NOMO-1 treated with dmso at 0.1 percent for 144 hours (cell line): ENCODE results near the gene DPCD.
A peak's percentile ranks its signal among the peaks of the same experiment; 100 is the strongest.

ENCODE experiments used
- DNase-seq: peaks from one replicate; lab custom pipeline; 2025; ENCODE audit not compliant: unreplicated experiment; lab: John Stamatoyannopoulos, UW

The DPCD gene

DNA sequence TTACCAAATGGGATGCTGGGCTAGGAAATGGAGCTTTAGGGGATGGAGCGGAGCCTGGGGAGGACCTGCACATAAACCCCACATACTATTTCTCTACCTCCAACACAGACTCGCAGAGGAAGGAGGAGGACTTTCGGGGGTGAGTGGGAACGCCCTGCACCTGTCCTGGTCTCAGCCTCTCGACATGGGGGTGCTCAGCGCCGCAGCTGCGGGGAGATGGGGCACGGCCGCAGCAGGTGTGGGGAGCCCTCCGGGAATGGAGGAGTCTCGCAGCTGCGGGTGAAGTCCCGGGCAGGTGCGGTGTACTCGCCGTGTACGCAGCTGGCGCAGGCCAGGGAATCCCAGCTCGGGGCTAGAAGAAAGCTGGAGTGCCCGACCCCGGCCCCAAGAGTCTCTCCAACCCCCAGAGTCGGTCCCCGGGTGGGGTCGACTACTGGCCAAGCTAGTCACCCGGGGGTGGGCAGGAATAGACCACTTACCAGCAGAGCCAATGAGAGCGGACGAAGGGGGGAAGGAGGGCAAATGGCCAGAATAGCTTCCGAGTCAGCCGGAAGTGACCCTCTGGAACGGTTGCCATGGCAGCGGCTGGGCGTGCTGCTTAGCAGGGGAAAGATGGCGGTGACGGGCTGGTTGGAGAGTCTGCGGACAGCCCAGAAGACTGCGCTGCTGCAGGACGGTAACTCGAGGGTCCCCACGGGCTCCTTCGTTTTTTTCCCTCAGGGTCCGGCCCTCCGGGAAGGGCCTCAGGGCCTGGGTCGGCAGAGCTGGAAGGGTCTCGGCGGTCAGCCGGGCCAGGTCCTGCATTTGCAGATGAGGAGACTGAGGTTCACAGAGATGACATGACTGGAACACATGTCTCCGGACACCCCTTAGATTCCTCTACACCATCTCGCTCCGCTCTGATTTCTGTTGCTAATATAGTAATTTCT, at the start of gene DPCD, which contains the start of gene POLL:
Gene DPCD (plus strand): TSS at position 597 of the 929 bp plus-strand sequence. CDS start 16 bp downstream, at position 613.
Gene POLL (minus strand): TSS at position 533 of the 929 bp plus-strand sequence. CDS start 897 bp downstream, outside the sequence.
- peak; percentile 90 for DNase-seq

DNA sequence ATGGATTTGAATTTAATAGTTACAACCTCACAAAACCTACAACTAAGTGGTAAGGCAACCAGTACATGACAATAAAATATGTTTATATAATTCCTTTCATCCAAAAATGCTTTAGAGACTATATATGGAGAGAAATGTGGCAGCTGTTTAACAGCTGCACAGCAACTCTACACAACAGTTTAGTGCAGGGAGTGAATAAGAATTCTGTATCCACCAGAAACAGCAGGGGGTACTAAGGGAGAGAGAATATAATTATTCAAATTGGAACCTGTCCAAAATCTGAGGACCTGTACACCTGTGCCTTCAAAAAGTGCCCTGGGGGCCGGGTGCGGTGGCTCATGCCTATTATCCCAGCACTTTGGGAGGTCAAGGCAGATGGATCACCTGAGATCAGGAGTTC, 49.7 kb upstream of the DPCD start:
- no peak for DNase-seq

DNA sequence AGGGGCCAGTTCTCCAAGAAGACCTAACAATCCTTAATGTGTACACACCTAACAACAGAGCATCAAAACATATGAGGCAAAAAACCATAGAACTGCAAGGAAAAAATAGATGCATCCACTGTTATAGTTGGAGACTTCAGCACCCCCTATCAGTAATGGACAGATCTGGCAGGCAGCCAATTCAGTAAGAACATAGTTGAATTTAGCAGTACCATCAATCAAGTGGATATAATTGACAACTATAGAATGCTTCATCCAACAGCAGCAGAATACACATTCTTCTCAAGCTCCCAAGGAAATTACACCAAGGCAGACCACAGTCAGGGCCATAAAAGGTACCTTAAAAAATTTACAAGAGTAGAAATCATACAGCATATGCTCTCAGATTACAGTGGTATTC, 42.2 kb upstream of the DPCD start:
- DNase-seq = no peak

DNA sequence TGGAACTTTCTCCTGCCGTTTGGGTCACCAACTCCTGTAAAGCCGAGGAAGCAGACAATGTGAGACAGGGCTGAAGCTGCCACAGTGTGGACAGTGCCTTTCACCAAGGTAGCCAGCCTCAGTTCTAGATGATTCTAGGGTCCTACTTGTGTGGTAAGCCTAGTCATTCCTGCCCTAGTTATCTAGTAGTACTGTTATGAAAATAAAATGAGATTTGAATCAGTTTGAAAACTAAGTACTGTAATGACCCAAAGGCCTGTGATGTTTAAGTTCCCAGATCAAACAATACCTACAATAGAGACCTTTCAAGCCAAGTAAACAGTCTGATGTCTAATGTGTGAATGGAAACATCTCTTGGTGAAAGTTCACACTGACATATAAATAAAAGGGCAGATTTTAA, 37.2 kb upstream of the DPCD start:
- no peak for DNase-seq

DNA sequence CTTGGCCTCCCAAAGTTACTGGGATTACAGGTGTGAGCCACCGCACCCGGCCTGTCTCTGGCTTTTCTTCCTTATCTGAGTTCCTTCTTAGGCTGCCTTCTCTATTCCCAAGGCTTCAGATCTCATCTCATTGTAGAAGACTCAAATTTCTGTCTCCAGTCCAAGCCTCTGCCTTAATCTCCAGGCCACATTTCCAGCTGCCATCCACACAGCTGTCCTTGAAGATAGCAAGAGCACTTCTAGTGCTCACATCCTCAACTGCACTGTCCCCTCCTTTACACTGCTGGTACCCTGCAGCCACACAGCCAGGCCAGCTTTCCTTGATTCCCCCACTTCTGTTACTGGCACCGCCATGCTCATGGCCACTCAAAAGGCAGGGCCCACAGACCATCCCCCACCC, 35.7 kb upstream of the DPCD start:
- DNase-seq = no peak

DNA sequence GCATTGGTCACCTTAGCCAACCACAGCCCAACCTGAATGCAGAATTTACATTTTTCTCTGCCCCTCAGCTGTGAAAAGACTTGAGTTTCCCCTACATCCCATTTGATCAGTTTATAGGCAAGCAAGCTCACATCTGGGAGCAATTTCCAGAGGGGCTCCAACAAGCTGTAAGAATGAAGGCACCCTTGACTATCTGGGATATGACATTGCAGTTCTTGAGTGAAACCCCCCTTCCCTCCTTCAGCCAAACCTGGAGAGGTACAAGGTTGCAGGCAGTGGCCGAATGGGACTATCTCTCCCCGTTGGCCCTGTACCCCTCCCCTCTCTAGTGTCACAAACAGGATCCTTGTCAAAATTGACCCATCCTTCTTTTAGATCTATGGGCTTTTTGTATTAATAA, 30.6 kb upstream of the DPCD start:
- DNase-seq = no peak

DNA sequence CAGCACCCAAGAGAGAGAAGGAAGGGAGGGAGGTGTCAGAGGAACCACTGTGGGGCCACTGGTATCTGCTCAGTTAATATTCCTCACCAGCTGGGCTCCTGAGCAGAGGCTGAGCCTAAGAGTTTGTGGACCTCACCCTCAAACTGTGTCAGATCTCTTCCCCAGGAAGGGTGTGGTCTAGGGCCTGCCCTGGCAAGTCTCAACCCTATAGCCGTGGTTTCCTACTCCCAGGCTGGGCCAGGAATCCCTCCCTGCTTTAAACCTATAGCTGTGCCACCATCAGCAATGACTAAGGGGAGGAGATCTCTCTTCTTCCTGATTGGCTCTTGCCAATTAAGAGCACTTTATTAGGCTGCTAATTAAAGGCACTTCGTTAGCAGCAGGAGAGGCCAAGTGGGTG, 29.9 kb upstream of the DPCD start:
- peak; percentile 63 for DNase-seq

DNA sequence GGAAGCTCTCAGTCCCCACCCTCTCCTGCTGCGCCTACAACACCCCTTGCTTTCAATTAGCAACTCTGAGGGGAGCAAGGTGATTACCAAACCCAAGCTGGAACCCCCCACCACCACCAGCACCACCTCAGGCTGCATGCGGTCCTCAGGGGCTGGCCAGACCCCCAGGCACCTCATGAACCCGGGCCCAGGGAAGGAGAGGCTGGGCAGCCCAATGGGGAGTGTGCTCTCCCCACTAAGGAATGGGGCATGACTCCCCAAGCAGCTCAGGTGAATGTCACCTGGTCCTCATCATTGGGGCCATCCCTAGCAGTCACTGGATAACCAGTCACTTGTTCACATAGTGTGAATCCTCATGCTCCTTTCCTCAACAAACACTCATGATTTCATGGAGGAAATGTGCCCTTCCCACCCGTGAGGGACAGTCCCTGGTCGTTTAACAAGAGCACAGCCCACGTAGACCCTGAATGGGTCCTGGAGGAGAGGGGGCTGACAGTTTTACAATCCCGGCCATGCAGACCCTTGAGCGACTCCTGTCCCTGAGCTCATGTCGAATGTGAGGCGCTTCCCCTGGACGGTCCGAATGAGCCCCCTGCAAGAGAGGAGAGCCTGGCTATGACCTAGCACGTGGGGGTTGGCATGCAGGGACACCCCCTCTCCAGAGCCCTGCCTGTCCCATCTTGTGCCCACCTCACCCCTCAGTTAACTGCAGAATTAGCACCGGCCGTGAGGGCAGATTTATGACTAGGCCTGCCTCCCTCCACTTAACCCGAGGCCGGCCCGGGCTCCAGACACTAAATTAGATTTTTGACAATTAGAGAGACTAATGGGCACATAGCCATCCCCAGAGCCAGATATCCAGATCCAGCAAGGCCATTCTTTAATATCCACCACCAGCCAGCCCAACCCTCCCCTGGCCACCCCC, 29.2 kb upstream of the DPCD start:
- no peak for DNase-seq

DNA sequence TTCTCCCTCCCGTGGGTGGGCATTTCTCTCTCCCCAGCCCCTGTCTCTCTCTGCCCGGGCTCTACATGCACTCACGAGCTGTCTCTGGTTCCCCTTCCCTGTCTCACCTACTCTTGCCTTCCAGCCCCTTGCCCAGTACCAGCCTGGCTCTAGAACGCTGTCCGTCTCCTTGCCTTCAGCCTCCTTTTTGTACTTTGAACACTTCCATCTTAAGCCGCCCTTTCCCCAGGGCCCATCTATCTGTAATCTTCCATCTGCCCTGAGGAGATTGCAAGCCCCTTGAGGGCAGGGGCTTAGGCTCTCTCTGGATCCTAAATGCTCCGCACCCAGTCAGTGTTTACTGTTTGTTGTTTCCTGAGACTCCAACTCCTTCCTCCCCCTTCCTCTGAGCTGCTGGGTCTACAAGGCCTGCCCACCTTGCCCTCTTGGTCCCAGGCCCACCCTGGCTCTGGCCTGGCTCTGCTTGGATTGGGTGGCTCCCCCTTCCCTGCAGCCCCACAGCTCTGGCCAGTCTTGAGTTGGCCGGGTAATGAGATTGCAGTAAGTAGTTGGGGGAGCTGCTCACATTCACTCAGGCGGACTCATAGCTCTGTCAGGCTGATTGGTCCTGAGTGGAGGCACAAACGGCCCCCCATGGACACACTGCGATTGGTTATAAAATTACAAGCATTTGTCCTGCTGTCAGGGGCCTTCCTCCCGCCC, 28.4 kb upstream of the DPCD start:
- no peak for DNase-seq

DNA sequence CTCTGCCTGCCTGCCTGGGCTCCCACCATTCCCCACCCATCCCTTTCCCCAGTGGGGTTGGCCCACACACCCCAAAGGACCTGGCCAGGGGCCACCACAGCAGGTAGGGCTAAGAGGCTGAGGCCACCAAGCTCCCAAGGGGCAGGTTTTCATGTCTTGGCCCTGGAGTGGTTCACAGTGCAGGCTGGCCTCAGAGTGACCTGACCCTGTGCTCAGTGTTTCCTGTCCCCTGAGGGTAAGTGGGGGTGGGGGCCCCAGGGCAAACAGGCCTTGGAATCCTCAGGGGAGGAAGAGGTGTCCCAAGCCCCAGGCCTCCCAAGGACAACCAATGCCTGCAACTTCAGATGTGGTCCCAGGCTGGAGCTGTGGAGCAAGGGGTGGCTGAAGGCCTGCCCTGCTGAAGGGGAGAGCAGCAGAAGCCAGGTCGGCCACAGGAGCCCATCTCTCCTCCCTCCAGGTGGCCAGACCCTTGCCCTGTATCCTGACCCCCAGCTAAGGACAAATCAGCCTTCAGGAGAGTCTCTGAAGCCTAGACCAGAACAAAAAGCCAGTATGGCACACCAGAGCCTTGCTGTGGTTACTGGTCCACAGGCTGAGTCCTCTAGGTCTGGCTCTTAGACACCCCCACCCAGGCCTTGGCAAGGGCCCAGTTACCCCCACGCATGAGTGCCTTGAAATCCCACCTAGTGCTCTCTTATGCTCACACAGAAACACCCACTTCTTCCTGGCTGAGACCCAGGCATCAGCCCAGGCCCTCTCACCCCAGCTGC, 27.6 kb upstream of the DPCD start:
- DNase-seq = no peak

DNA sequence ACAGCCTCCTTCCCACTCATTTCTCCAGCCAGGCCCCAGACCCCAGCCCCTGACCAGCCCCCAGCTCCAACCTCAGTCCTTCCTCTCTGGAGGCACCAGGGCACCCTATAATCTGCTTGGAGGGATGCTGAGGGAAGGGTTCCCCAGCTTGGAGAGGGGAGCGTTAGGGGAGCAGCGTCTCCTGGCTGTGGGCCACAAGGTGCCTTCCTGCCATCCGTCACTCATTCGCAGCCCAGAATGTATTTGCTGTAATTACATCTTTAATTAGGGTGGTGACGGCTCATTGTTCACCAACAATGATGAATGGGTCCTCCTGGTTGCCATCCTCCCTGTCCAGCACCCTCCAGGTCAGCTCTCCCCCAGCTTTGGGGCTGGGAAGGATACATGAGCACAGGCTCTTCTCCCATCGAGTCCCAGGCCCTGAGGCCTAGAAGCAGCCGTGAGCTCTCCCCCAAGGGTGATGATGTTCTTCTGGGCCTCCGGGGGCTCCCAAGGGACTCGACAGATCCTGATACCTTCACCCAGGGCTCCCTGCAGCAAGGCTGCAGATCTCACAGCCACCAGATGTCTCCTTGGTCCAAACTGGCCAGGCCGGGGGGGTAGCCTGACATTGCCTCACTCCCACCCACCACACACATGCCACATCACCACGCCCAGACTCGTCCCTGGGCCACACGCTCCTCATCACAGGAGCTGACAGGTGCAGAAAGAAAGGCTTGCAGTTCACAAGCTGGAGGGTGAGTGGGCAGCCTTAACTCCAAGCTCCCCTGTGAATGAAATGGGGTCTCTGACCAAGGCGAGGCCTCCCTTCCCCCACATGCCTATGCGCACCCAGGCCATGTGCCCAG, 26.8 kb upstream of the DPCD start:
- DNase-seq = no peak

DNA sequence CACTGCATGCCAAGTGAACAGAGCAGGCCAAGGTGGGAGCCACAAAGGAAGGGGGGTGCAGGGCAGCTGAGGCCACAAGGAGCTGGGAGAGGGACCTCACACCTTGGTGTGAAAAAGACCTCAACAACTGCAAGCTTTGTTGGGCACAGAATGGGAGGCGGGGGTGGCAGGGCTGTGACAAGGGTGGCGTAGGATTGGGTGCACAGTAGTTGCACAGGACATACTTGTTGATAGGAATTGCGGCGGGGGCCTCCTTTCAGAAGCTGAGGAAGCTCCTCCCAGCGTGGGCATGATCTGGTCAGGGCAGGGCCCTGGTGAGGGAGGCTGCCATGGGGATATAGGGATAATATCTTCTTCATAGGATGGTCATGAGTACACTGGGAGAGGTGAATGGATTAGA, 25.9 kb upstream of the DPCD start:
- DNase-seq = no peak

DNA sequence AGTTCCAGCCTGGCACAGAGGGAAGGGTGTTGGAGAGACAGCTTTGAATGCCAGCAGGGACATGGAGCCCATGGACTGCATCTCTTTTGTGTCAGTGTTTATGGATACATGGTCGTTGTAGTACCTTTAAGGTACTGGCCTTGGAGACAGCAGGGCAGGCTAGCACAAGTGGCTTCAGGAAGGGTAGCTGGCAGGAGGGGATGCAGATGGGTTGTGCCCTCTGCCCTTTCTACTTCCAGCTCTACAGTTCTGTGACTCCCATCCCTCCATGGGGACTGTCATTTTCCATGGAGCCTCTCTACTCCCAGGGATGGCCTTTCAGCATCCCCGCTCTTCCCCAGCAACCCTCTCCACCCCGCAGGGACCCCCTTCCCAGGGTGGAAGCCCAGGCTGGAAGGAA, 25.1 kb upstream of the DPCD start:
- DNase-seq = no peak

DNA sequence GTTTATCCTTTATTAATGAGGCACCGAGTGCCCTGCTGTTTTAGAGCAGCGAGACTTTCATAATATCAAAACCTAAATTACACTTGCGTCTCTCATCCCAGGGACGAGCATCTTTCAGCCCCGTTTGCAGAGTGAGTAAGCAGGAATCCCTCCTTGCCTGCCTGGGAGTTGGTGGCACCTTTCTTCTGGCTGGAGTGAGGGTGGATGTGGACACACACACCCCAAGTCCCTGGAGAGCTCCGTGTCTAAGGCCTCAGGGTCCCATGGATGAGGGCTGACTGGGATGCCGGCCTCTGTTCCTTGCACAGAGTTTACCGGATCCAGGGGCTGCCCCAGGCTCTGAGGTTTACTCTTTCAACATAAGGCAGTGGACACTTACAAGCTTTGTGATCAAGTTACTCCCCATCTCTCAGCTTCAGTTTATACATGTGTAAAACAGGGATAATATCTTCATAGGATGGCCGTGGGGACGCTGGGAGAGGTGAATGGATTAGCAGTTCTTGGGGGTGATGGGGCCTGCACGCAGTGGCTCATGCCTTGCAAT, 24.6 kb upstream of the DPCD start:
- DNase-seq = no peak

DNA sequence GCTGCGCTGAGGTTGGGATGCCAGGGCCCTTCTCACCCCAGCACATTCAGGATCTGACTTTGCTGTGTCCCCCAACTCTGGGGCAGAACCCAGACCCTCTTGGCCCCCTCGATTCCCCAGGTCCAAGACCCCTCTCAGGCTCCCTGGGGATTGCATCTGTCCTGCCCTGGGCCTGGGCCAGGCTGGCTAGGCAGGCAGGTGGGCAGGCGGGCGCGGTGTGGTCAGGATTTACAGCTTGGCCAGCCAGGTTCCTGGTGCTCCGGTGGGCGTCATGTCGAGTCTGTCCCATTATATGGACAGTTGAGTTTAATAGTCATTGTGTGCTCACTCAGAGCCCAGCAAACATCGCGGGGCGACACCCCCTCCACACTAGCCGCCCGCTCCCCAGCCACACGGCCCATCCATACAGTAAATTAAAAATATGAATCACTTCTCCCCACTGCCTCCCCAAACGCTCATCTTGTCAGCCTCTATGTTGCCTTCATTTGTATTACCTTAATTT, 23.6 kb upstream of the DPCD start:
- no peak for DNase-seq

DNA sequence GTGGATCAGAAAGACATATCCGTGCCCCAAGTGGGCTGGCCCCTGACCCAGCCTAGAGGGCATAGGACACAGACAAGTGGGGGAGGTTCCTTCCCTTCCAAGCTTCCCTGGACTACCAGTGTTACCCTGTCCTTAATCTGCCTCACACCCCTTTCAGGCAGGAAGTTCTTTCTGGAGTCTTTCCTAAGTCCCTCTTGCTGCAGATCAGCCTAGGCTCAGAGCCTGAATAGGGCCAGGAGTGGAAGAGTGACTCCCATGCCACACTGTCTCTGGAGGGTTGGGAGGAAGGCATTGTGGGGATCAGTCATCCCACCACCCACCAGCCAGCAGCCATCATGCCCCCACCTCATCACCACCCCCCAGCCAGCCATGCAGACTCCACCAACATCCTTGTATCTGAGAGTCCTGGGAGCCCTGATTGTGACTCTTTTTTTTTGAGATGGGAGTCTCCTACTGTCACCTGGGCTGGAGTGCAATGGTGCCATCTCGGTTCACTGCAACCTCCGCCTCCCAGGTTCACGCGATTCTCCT, 22.7 kb upstream of the DPCD start:
- no peak for DNase-seq

DNA sequence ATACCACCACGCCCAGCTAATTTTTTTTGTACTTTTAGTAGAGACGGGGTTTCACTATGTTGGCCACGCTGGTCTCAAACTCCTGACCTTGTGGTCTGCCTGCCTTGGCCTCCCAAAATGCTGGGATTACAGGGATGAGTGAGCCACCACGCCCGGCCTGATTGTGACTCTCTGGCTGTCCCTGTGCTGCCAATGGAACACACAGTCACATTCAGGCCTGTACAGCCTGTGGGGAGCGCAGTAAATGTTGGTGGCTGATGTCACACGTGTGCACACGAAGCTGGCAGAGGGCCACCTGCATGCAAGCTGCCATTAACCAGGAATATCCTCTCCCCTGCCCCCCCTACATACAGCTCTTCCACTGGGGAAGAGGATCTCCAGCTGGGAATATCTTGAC, 22.2 kb upstream of the DPCD start:
- DNase-seq = no peak

DNA sequence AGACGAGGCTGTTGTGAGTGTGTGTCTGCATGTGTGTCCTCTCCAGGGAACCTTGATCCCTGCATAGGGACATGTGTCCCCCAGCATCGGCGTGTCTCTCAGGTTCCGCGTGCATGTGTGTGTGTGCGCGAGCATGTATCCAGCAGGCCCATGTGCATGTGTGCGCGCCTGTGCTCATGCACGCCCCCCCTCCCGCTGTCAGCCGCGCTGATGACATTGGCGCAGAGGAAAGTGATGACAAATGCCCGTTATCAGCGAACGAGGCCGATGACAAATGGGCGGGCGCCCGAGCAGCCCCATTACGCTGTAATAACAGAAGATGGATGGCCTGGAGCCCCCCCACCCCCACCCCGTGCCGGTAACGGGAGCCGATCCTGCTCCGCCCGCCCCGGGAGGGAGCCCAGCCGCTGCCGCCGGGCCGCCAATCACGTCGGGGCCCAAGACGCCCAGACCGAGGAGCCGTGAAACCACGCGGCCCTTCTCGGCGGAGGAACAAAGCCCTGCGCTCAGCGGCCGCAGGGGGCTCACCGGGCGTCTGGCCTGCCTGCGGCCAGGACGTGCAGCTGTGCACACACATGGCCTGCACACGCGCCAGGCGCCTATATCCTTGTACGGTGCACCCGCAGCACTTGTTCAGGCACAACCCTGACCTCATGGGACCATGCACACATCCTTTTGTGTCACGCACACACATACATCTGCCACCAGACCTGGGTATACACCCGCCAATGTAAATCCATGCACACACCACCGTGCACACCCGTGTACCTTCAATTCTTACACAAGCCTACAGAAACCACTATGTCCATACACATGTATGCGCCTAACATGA, 21.6 kb upstream of the DPCD start:
- DNase-seq = no peak
